ENCODE results near the gene TRHDE. TPM values are rescaled to one million over a fixed set of nuclear protein-coding genes. Genes with fewer than 3 reads are reported as not detected.

The TRHDE gene
- total RNA-seq, 3 donors from 2014 or later, result 0.98 to 43.2 (median 2.2) TPM

DNA sequence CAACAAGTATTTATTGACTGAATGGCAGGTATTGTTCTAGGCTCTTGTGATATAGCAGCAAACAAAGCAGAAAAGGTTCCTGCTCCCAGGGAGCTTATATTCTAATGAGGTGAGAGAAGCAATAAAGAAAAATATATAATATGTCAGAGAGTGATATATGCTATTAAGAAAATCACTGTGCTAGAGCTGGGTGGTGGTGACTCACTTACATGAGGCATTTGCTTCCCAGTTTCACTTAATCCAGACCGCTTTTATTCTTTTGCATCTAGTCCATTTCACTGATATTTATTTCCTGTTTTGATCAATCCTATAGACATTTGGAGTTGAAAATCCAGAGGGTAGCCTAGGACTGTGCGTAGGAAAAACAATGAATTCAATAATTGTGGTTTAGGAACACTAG is 17.5 kb downstream of the TRHDE start:
- H3K9me3 ChIP-seq, result no peaks in the 10 kb centered on the region
- no peak overlapping the region for H3K4me3 ChIP-seq
- no peaks in the 10 kb centered on the region for H3K4me1 ChIP-seq
- DNase-seq (ENCODE audit: low spot score in 2 of 2), result no peak
- H3K27me3 ChIP-seq, result no peaks in the 10 kb centered on the region
- intact Hi-C loops (cut with DNase I; ENCODE audit: low total_unique reads), result no loop called here
- H3K36me3 ChIP-seq, result no peaks in the 10 kb centered on the region
- no peak for TF ChIP-seq POLR2A (IDR thresholded peaks at IDR 0.05)
- TF ChIP-seq POLR2AphosphoS5 (IDR thresholded peaks at IDR 0.05), result no peak
- TF ChIP-seq, protein P1, sequence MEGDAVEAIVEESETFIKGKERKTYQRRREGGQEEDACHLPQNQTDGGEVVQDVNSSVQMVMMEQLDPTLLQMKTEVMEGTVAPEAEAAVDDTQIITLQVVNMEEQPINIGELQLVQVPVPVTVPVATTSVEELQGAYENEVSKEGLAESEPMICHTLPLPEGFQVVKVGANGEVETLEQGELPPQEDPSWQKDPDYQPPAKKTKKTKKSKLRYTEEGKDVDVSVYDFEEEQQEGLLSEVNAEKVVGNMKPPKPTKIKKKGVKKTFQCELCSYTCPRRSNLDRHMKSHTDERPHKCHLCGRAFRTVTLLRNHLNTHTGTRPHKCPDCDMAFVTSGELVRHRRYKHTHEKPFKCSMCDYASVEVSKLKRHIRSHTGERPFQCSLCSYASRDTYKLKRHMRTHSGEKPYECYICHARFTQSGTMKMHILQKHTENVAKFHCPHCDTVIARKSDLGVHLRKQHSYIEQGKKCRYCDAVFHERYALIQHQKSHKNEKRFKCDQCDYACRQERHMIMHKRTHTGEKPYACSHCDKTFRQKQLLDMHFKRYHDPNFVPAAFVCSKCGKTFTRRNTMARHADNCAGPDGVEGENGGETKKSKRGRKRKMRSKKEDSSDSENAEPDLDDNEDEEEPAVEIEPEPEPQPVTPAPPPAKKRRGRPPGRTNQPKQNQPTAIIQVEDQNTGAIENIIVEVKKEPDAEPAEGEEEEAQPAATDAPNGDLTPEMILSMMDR (IDR thresholded peaks at IDR 0.05), result no peak
- no peak overlapping the region for H3K27ac ChIP-seq

- TF ChIP-seq, protein P1 (IDR thresholded peaks at IDR 0.05), result no peak
- TF ChIP-seq POLR2A (IDR thresholded peaks at IDR 0.05) (no peak), POLR2AphosphoS5 (IDR thresholded peaks at IDR 0.05) (no peak)
- no peak overlapping the region for H3K27ac ChIP-seq
- no peaks in the 10 kb centered on the region for H3K27me3 ChIP-seq
- H3K36me3 ChIP-seq, result no peaks in the 10 kb centered on the region
- H3K9me3 ChIP-seq, result no peaks in the 10 kb centered on the region
- intact Hi-C loops (cut with DNase I; ENCODE audit: low total_unique reads), result no loop called here
- H3K4me3 ChIP-seq, result no peak overlapping the region
- DNase-seq (ENCODE audit: low spot score in 2 of 2), result no peak
- H3K4me1 ChIP-seq, result no peaks in the 10 kb centered on the region
Measured at GRCh38 chr12:72291175-72291574, 19.0 kb downstream of the TRHDE start.

DNA sequence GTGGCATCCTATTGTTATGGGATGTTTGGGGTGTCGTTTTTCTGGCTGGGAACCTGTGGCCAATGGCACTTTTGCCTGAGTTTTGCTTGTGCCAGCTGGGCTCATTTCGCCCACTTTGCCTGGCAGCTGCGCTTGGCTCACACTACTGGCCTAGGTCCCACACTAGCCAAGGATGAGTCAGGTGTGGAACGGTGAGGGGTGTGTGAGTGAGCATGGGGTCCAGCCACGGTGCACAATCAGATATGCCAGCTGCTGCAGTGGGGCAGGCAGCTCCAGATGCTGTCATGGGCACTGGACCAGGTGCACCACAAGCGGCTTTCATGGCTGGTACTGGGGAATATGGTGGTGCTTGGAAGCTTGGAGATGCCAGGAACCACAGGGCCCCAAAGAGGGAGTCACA is 21.5 kb downstream of the TRHDE start:
- TF ChIP-seq, protein P1 (IDR thresholded peaks at IDR 0.05), result no peak
- no peak for TF ChIP-seq POLR2A (IDR thresholded peaks at IDR 0.05)
- TF ChIP-seq POLR2AphosphoS5 (IDR thresholded peaks at IDR 0.05), result no peak
- Histone ChIP-seq H3K9me3 (no peaks in the 10 kb centered on the region), H3K36me3 (no peaks in the 10 kb centered on the region), H3K4me1 (no peaks in the 10 kb centered on the region), H3K27ac (no peak overlapping the region), H3K4me3 (no peak overlapping the region), H3K27me3 (no peaks in the 10 kb centered on the region)
- intact Hi-C loops (cut with DNase I; ENCODE audit: low total_unique reads), result no loop called here
- DNase-seq (ENCODE audit: low spot score in 2 of 2), result no peak

GRCh38 chr12:72295101-72295500 is 22.9 kb downstream of the TRHDE start:
- intact Hi-C loops (cut with DNase I; ENCODE audit: low total_unique reads), result no loop called here
- Histone ChIP-seq H3K4me1 (no peaks in the 10 kb centered on the region), H3K4me3 (no peak overlapping the region), H3K27ac (no peak overlapping the region), H3K27me3 (no peaks in the 10 kb centered on the region), H3K36me3 (no peaks in the 10 kb centered on the region), H3K9me3 (no peaks in the 10 kb centered on the region)
- TF ChIP-seq POLR2AphosphoS5 (IDR thresholded peaks at IDR 0.05), result no peak
- TF ChIP-seq, protein P1 (IDR thresholded peaks at IDR 0.05), result no peak
- no peak for DNase-seq (ENCODE audit: low spot score in 2 of 2)

GRCh38 chr12:72295744-72296143 is 23.6 kb downstream of the TRHDE start:
- Histone ChIP-seq H3K4me1 (no peaks in the 10 kb centered on the region), H3K9me3 (no peaks in the 10 kb centered on the region), H3K27me3 (no peaks in the 10 kb centered on the region), H3K36me3 (no peaks in the 10 kb centered on the region), H3K4me3 (no peak overlapping the region), H3K27ac (no peak overlapping the region)
- TF ChIP-seq POLR2AphosphoS5 (IDR thresholded peaks at IDR 0.05), result no peak
- TF ChIP-seq POLR2A (IDR thresholded peaks at IDR 0.05), result no peak
- TF ChIP-seq, protein P1 (IDR thresholded peaks at IDR 0.05), result no peak
- intact Hi-C loops (cut with DNase I; ENCODE audit: low total_unique reads), result no loop called here
- no peak for DNase-seq (ENCODE audit: low spot score in 2 of 2)

All from breast epithelium (tissue), 4 donors.